Neuronal stem cell (in vitro differentiated cells): ENCODE results near the gene RND1.

Experiments used
- DNase-seq: peaks from one replicate; pipeline ENCODE4 v3.0.0-alpha.2; 2013; ENCODE audit warnings: low spot score
- H2AFZ ChIP-seq: one replicate; pipeline ENCODE4 v1.6.1; 2013; ENCODE audit warnings: mild to moderate bottlenecking, low read length, inconsistent platforms
- H2AK5ac ChIP-seq: 2 replicates; pipeline ENCODE4 v1.6.1; 2013; ENCODE audit warnings: low read depth, mild to moderate bottlenecking, inconsistent platforms, low read length, moderate library complexity, mixed read lengths
- H2BK120ac ChIP-seq: 2 replicates; pipeline ENCODE4 v1.6.1; 2013; ENCODE audit warnings: low read depth, mild to moderate bottlenecking, inconsistent platforms, low read length, moderate library complexity, mixed read lengths
- H2BK12ac ChIP-seq: one replicate; pipeline ENCODE4 v1.6.1; 2013; ENCODE audit warnings: low read length, inconsistent platforms
- H2BK15ac ChIP-seq: 2 replicates; pipeline ENCODE4 v1.6.1; 2013; ENCODE audit warnings: mild to moderate bottlenecking, low read length, inconsistent platforms, mixed read lengths
- H2BK5ac ChIP-seq: one replicate; pipeline ENCODE4 v1.6.1; 2013; ENCODE audit warnings: inconsistent platforms, mild to moderate bottlenecking, low read length, moderate library complexity
- H3K14ac ChIP-seq: one replicate; pipeline ENCODE4 v1.6.1; 2013; ENCODE audit warnings: low read length, inconsistent platforms
- H3K18ac ChIP-seq: 2 replicates; pipeline ENCODE4 v1.6.1; 2013; ENCODE audit warnings: low read length, inconsistent platforms
- H3K23ac ChIP-seq: 2 replicates; pipeline ENCODE4 v1.6.1; 2013; ENCODE audit warnings: low read depth, mild to moderate bottlenecking, mixed read lengths, low read length, inconsistent platforms; ENCODE audit not compliant: poor library complexity
- H3K27ac ChIP-seq: replicated peaks from 3 replicates; pipeline ENCODE4 v1.5.1; 2013; ENCODE audit warnings: low read length, inconsistent platforms
- H3K27me3 ChIP-seq, 3 experiments: 2 replicates each; pipeline ENCODE4 v1.6.1; 2013; ENCODE audit warnings: low read length in 3 of 3, mild to moderate bottlenecking in 2 of 3, inconsistent platforms in 1 of 3, low read depth in 1 of 3, mixed read lengths in 1 of 3, moderate library complexity in 1 of 3; ENCODE audit not compliant: control insufficient read depth in 3 of 3, insufficient read depth in 3 of 3
- H3K36me3 ChIP-seq, 2 donors: replicated peaks in 1 of 2; 2 replicates each; pipeline ENCODE4 v1.6.1; 2013; ENCODE audit warnings: low read length in 2 of 2; ENCODE audit not compliant: control insufficient read depth in 2 of 2, insufficient read depth in 2 of 2
- H3K4ac ChIP-seq: 2 replicates; pipeline ENCODE4 v1.6.1; 2013; ENCODE audit warnings: inconsistent platforms, mild to moderate bottlenecking, low read length, moderate library complexity
- H3K4me1 ChIP-seq, 2 donors: 1 replicate in 1 of 2; 2 replicates in 1 of 2; pipeline ENCODE4 v1.6.1; 2013; ENCODE audit warnings: low read length in 2 of 2, low read depth in 1 of 2; ENCODE audit not compliant: control insufficient read depth in 2 of 2, insufficient read depth in 1 of 2
- H3K4me2 ChIP-seq: one replicate; pipeline ENCODE4 v1.6.1; 2013; ENCODE audit warnings: mild to moderate bottlenecking, low read length, inconsistent platforms; ENCODE audit not compliant: insufficient read depth, poor library complexity, severe bottlenecking
- H3K4me3 ChIP-seq, 2 donors: 2 replicates each; pipeline ENCODE4 v1.5.1; 2013; ENCODE audit warnings: low read length in 2 of 2, mild to moderate bottlenecking in 2 of 2, inconsistent platforms in 1 of 2, moderate library complexity in 1 of 2
- H3K79me1 ChIP-seq: one replicate; pipeline ENCODE4 v1.6.1; 2013; ENCODE audit warnings: low read depth, mild to moderate bottlenecking, inconsistent platforms, low read length, moderate library complexity
- H3K9ac ChIP-seq: one replicate; pipeline ENCODE4 v1.6.1; 2013; ENCODE audit warnings: mild to moderate bottlenecking, low read depth, low read length, inconsistent platforms; ENCODE audit not compliant: poor library complexity
- H3K9me3 ChIP-seq, 2 donors: replicated peaks in 1 of 2; 2 replicates each; pipeline versions ENCODE3 to v1.6.1; 2013; ENCODE audit warnings: low read length in 2 of 2, mild to moderate bottlenecking in 2 of 2, inconsistent platforms in 1 of 2, low read depth in 1 of 2, mixed read lengths in 1 of 2, moderate library complexity in 1 of 2; ENCODE audit not compliant: control insufficient read depth in 2 of 2, insufficient read depth in 1 of 2
- H4K8ac ChIP-seq: one replicate; pipeline ENCODE4 v1.6.1; 2013; ENCODE audit warnings: low read depth, mild to moderate bottlenecking, inconsistent platforms, low read length, moderate library complexity
- H4K91ac ChIP-seq: one replicate; pipeline ENCODE4 v1.6.1; 2013; ENCODE audit warnings: low read length, low read depth, mild to moderate bottlenecking, inconsistent platforms; ENCODE audit not compliant: poor library complexity
- WGBS, 2 donors: extraction: QIAGEN DNeasy Blood & Tissue Kit; methylation state at CpG; one replicate each; pipeline ENCODE4 v1.1.7; 2013; ENCODE audit warnings: missing lambda C conversion rate in 2 of 2, mixed read lengths in 1 of 2; ENCODE audit not compliant: insufficient read length in 2 of 2, insufficient replicate concordance in 1 of 2; ENCODE audit errors: extremely low coverage in 2 of 2; 5-methylcytosine and 5-hydroxymethylcytosine counted together

The RND1 gene

DNA sequence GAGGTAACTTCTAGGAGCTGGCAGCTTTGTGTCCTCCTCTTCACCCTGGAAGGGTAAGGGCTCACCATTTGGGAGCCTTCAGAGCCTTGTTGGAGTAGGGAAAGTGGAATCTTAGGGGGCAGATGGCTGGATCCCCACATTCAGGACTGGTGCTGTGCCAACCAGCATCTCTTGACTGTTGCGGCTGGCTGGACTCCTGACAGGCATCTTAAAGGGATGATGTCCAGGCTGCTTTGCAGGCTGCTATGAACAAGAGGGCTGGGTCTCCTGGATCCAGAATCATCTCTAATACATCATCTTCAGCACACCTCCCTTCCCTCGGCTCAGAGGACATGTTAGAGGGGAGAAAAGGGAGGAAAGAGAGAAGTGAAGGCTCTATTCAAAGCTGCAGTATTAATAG lies 43.0 kb downstream of the RND1 start:
- Histone ChIP-seq H3K4me3 (no peak overlapping the region), H3K27ac (no peak overlapping the region), H3K36me3 (peaks cover 30 to 57% of the 10 kb centered on the region in 2 donors), H4K91ac (no peak overlapping the region), H2BK5ac (no peak overlapping the region), H3K23ac (no peak overlapping the region), H3K9ac (no peak overlapping the region), H2AK5ac (no peak overlapping the region), H3K14ac (no peak overlapping the region), H2BK12ac (no peak overlapping the region), H2BK15ac (no peak overlapping the region), H3K9me3 (no peaks in the 10 kb centered on the region), H3K18ac (no peak overlapping the region), H3K4ac (no peak overlapping the region), H3K79me1 (peaks cover 2% of the 10 kb centered on the region), H2BK120ac (no peak overlapping the region), H4K8ac (no peak overlapping the region), H3K4me2 (no peak overlapping the region), H3K4me1 (peaks cover 5 to 16% of the 10 kb centered on the region in 2 donors), H3K27me3 (no peaks in the 10 kb centered on the region), H2AFZ (no peak overlapping the region)
- DNase-seq: no peak
- WGBS, 2 donors: no CpG with 5 or more reads among the region's 2 CpGs

DNA sequence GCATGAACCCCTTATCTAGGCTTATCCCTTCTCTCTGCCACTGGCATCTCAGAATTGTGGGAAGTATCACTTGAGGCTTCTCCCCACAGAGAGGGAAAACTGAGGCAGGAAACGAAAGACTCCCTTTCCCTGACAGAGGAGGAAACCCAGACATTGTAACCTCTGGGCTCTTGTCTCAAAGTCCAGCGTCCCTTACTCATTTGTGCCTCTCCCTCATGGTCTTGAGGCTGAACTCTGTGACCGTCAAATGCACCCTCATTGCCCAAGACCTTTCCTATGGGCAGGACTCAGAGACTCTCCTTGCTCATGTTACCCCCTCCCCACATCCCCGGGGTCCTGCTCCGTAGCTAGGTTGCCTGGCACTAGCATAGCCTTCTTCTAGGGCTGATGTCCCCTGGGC lies 43.5 kb downstream of the RND1 start:
- Histone ChIP-seq H3K36me3 (peaks cover 25 to 51% of the 10 kb centered on the region in 2 donors), H2AK5ac (no peak overlapping the region), H4K91ac (no peak overlapping the region), H3K23ac (no peak overlapping the region), H2BK120ac (no peak overlapping the region), H2BK15ac (no peak overlapping the region), H3K18ac (no peak overlapping the region), H2BK12ac (no peak overlapping the region), H3K27me3 (peaks cover 0 to 5% (median 0%) of the 10 kb centered on the region in 3 experiments), H2BK5ac (no peak overlapping the region), H4K8ac (no peak overlapping the region), H3K79me1 (peaks cover 2% of the 10 kb centered on the region), H3K4me1 (peaks cover 11 to 20% of the 10 kb centered on the region in 2 donors), H3K27ac (no peak overlapping the region), H3K4me3 (no peak overlapping the region), H3K14ac (no peak overlapping the region), H2AFZ (no peak overlapping the region), H3K9me3 (no peaks in the 10 kb centered on the region), H3K4me2 (no peak overlapping the region), H3K4ac (no peak overlapping the region), H3K9ac (no peak overlapping the region)
- WGBS, 2 donors: no CpG with 5 or more reads among the region's 5 CpGs
- DNase-seq: no peak

DNA sequence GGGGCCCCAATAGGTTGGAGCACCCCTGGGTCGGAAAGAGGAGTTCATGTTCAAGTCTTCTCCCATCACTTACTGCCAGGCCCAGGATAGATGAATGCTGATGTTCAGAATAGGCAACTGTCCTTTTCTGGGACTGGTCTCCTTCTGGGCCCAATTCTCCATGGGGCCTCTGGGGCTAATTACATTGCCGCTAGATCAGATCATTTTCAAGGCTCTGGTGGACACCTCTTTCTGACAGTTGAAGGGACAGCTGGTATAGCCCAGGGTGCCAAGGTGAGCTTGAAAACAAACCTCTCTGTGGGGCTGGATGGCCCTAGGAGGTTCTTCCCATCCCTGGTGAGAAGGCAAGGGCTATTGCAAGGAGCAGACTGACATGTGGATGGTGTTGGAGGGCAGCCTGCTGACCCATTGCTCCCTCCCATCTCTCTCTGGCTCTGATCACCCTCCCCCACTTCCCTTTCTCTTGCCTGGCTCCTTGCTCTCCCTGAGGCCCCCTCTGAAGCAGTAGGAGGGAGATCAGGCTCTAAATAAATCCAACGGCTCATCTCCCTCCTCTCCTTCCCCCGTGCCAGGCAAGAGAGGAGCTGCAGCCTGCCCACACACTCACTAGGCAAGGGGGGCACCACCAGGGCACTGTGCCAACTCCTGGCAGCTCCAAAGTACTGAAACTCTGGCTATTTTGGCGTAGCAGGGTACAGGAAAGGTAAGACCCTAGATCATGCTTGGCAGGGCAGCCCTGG lies 45.5 kb downstream of the RND1 start:
- H3K27me3 ChIP-seq: peaks cover 0 to 12% (median 0%) of the 10 kb centered on the region in 3 experiments
- no peak overlapping the region for H2AFZ ChIP-seq
- peak overlapping the region; percentile 17 for H3K23ac ChIP-seq
- H2AK5ac ChIP-seq: peak overlapping the region; percentile 81
- no peak overlapping the region for H4K91ac ChIP-seq
- no peak for DNase-seq
- no peak overlapping the region for H3K4me3 ChIP-seq
- no peak overlapping the region for H3K4ac ChIP-seq
- no peak overlapping the region for H3K4me2 ChIP-seq
- no CpG with 5 or more reads among the region's 5 CpGs for WGBS, 2 donors
- no peak overlapping the region for H4K8ac ChIP-seq
- peaks cover 22 to 32% of the 10 kb centered on the region in 2 donors for H3K4me1 ChIP-seq
- no peak overlapping the region for H2BK12ac ChIP-seq
- H3K18ac ChIP-seq: no peak overlapping the region
- peaks cover 11 to 34% of the 10 kb centered on the region in 2 donors for H3K36me3 ChIP-seq
- H3K27ac ChIP-seq: no peak overlapping the region
- no peak overlapping the region for H3K9ac ChIP-seq
- no peak overlapping the region for H2BK5ac ChIP-seq
- no peak overlapping the region for H2BK15ac ChIP-seq
- no peak overlapping the region for H2BK120ac ChIP-seq
- H3K9me3 ChIP-seq: no peaks in the 10 kb centered on the region
- H3K14ac ChIP-seq: no peak overlapping the region
- peaks cover 2% of the 10 kb centered on the region for H3K79me1 ChIP-seq

DNA sequence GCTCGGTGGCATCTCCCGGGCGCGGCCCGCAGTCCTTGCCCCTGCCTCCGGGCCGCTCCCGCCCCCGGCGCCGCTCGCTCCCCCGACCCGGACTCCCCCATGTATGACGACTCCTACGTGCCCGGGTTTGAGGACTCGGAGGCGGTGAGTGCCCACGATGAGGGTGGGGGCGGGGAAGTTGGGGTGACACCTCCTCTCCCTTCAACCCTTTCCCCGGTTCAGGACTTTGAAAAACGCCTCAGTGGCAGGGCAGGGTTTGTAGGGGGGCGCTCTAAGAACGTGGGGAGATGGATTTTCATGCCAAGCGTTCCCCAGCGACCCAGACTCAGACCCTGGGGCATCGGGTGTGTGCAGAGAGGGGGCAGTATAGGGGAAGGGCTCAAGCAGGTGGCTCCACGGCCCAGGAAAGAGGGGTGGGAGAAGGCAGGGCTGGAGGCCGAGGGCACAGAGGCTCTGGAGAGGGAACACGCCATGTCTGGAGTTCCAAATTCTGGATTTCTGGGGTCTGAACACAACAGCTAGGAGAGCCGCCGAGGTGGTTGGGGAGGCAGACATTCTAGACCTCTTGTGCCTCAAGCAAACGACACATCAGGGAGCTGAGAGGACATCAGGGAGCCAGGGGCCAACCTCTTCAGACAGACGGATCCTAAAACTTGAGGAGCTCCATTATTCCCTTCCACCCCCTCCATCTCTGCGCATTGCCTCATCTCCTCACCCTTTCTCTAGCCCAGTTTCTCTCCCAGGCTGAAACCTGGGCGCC lies 46.7 kb downstream of the RND1 start:
- Histone ChIP-seq H3K4me2 (peak overlapping the region; percentile 84), H2BK12ac (no peak overlapping the region), H3K27me3 (peaks cover 0 to 12% (median 0%) of the 10 kb centered on the region in 3 experiments), H3K27ac (no peak overlapping the region), H3K18ac (peak overlapping the region; percentile 94), H3K4ac (no peak overlapping the region), H4K91ac (no peak overlapping the region), H2AFZ (peak overlapping the region; percentile 97), H3K4me3 (peak overlapping the region; percentile 65 to 85), H2BK120ac (no peak overlapping the region), H2AK5ac (peak overlapping the region; percentile 23), H4K8ac (no peak overlapping the region), H3K79me1 (peaks cover 2% of the 10 kb centered on the region), H2BK5ac (peak overlapping the region; percentile 94), H3K9me3 (no peaks in the 10 kb centered on the region), H3K23ac (peak overlapping the region; percentile 61), H3K36me3 (peaks cover 3 to 22% of the 10 kb centered on the region in 2 donors), H3K4me1 (peaks cover 27 to 33% of the 10 kb centered on the region in 2 donors), H2BK15ac (no peak overlapping the region), H3K14ac (no peak overlapping the region), H3K9ac (peak overlapping the region; percentile 73)
- DNase-seq: no peak
- WGBS, 2 donors: no CpG with 5 or more reads among the region's 37 CpGs
